Left lung (tissue), 10 donors: ENCODE results near the gene FAM78A. TPM values are rescaled to one million over a fixed set of nuclear protein-coding genes. Genes with fewer than 3 reads are reported as not detected.
A peak's percentile ranks its signal among the peaks of the same experiment; 100 is the strongest.

Experiments
- ATAC-seq: fragments of 200-7000 bp; cut with Tn5 transposase; one replicate; pipeline ENCODE4 v1.9.1; 2020; ENCODE audit warnings: moderate library complexity
- DNase-seq, 4 donors: peaks; one replicate each; pipeline ENCODE4 v3.0.0-alpha.2; 2013 to 2020
- H3K27ac ChIP-seq, 2 donors: fragments of 200-600 bp; sonication (generic) in 1 of 2; one replicate each; pipeline versions ENCODE4 v1.5.0 to v1.8.0; 2020 to 2021
- H3K27me3 ChIP-seq, 2 donors: fragments of 200-600 bp; sonication (generic) in 1 of 2; one replicate each; pipeline versions ENCODE4 v1.5.0 to v1.8.0; 2020 to 2021
- H3K36me3 ChIP-seq, 2 donors: fragments of 200-600 bp; sonication (generic) in 1 of 2; one replicate each; pipeline versions ENCODE4 v1.5.0 to v1.8.0; 2020 to 2021
- H3K4me1 ChIP-seq, 2 donors: fragments of 200-600 bp; one replicate each; pipeline ENCODE4 v1.8.0; 2021
- H3K4me3 ChIP-seq, 2 donors: fragments of 200-600 bp; sonication (generic) in 1 of 2; one replicate each; pipeline versions ENCODE4 v1.5.0 to v1.8.0; 2020 to 2021; ENCODE audit warnings: mild to moderate bottlenecking in 1 of 2
- H3K9me3 ChIP-seq, 2 donors: fragments of 200-600 bp; sonication (generic) in 1 of 2; one replicate each; pipeline versions ENCODE4 v1.5.0 to v1.8.0; 2020 to 2021
- intact Hi-C, 2 donors: fragments of 100-400 bp; cut with DNase I; formaldehyde crosslinking; loops; one replicate each; pipeline versions ENCODE4 v1.11.2 to v1.14.2; 2022
- polyA plus RNA-seq, 6 donors: library from polyadenylated mRNA; unstranded; fragments of 120-200 nt; gene quantifications; one replicate each; pipeline ENCODE4 v1.2.1, GENCODE V29; 2013; ENCODE audit not compliant: insufficient read length in 6 of 6
- total RNA-seq, 2 donors: library from RNA; stranded (reverse); fragmentation: NEBNext Ultra II Directional; extraction: Animal tissue kit (Norgen Biotek cat#: 25700); gene quantifications; one replicate each; pipeline ENCODE4 v1.2.1, GENCODE V29; 2021
- TF ChIP-seq, protein P1 (sequence below), 2 donors: fragments of 200-600 bp; sonication (generic) in 1 of 2; IDR thresholded peaks; one replicate each; pipeline versions ENCODE4 v1.5.0 to v1.8.0; 2021; ENCODE audit warnings: antibody characterized with exemption in 2 of 2
- donor health status: DM: no; HTN: yes; CAD: no.
- donor health status: DM: no; HTN: no; CAD: no.

The FAM78A gene
- total and polyA plus RNA-seq, 8 donors = 3.5 to 18.1 (median 6.5) TPM

- no peak for DNase-seq
- peak overlapping the region in 1 of 2 donors; percentile 7 for H3K27ac ChIP-seq
Observed at GRCh38 chr9:131233995-131234394, 42.3 kb downstream of the FAM78A start.

DNA sequence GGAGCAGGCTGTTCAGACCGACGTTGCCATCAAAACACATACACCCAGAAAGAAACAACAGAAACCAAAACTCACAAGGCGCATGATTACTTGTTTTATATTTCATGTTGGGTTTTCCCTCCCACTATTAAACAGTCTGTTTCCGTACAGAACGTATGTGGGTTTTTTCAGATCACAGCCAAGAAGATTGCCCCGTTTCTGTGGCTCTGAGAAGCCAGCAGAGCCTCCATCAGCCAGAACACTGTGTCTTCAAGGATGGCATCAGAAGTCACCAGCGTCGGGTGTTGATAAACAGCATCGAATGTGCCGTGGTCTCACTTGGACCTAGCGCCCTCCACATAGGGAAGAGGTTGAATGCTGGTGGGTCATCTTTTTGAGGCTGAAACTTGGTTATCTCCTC lies 42.8 kb downstream of the FAM78A start:
- H3K36me3 ChIP-seq = peaks cover 0 to 67% of the 10 kb centered on the region in 2 donors
- no peak for ATAC-seq
- H3K27ac ChIP-seq = peak overlapping the region in 1 of 2 donors; percentile 7
- H3K27me3 ChIP-seq = no peaks in the 10 kb centered on the region
- no peaks in the 10 kb centered on the region for H3K9me3 ChIP-seq
- intact Hi-C loops = no loop called here
- no peak for DNase-seq
- no peak overlapping the region for H3K4me3 ChIP-seq
- TF ChIP-seq, protein P1, sequence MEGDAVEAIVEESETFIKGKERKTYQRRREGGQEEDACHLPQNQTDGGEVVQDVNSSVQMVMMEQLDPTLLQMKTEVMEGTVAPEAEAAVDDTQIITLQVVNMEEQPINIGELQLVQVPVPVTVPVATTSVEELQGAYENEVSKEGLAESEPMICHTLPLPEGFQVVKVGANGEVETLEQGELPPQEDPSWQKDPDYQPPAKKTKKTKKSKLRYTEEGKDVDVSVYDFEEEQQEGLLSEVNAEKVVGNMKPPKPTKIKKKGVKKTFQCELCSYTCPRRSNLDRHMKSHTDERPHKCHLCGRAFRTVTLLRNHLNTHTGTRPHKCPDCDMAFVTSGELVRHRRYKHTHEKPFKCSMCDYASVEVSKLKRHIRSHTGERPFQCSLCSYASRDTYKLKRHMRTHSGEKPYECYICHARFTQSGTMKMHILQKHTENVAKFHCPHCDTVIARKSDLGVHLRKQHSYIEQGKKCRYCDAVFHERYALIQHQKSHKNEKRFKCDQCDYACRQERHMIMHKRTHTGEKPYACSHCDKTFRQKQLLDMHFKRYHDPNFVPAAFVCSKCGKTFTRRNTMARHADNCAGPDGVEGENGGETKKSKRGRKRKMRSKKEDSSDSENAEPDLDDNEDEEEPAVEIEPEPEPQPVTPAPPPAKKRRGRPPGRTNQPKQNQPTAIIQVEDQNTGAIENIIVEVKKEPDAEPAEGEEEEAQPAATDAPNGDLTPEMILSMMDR (IDR thresholded peaks at IDR 0.05) = no peak
- H3K4me1 ChIP-seq = peaks cover 16 to 43% of the 10 kb centered on the region in 2 donors

More at GRCh38 chr9:131233995-131234394, 42.3 kb downstream of the FAM78A start:
- H3K4me1 ChIP-seq = peaks cover 19 to 43% of the 10 kb centered on the region in 2 donors
- H3K4me3 ChIP-seq = no peak overlapping the region
- no peaks in the 10 kb centered on the region for H3K9me3 ChIP-seq
- ATAC-seq = no peak
- H3K27me3 ChIP-seq = no peaks in the 10 kb centered on the region
- H3K36me3 ChIP-seq = peaks cover 0 to 63% of the 10 kb centered on the region in 2 donors
- intact Hi-C loops = no loop called here
- TF ChIP-seq, protein P1 (IDR thresholded peaks at IDR 0.05) = no peak

GRCh38 chr9:131228988-131229387 lies 47.3 kb downstream of the FAM78A start:
- Histone ChIP-seq H3K27ac (peak overlapping the region in 1 of 2 donors; percentile 76), H3K27me3 (no peaks in the 10 kb centered on the region), H3K4me3 (peak overlapping the region in 1 of 2 donors; percentile 49), H3K36me3 (peaks cover 0 to 52% of the 10 kb centered on the region in 2 donors), H3K9me3 (no peaks in the 10 kb centered on the region), H3K4me1 (peaks cover 0 to 45% of the 10 kb centered on the region in 2 donors)
- ATAC-seq (no peak), DNase-seq (peak in 2 of 4 donors; percentile 36 to 57)
- TF ChIP-seq, protein P1 (IDR thresholded peaks at IDR 0.05) = no peak
- intact Hi-C loops = no loop called here

DNA sequence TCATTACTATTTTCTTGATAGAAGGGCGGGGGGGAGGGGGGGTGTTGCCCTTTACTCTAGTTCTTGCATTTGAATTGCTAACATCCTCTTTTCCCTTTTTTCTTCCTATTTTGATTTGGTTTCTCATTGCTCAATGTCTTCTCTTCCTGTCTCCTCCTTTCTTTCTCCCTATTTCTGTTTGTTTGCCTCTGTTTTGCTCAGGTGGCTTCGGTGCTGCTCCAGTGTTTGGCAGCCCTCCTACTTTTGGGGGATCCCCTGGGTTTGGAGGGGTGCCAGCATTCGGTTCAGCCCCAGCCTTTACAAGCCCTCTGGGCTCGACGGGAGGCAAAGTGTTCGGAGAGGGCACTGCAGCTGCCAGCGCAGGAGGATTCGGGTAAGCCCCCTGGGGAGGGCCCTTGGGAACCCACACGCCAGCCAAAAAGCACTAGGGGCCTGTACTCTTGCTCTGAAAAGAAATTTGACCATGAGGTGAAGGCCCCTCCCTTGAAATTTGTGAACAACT lies 48.3 kb downstream of the FAM78A start:
- intact Hi-C loops = no loop called here
- Histone ChIP-seq H3K4me1 (peaks cover 0 to 45% of the 10 kb centered on the region in 2 donors), H3K27me3 (no peaks in the 10 kb centered on the region), H3K36me3 (peaks cover 0 to 42% of the 10 kb centered on the region in 2 donors), H3K4me3 (peak overlapping the region in 1 of 2 donors; percentile 49), H3K27ac (peak overlapping the region in 1 of 2 donors; percentile 76), H3K9me3 (no peaks in the 10 kb centered on the region)
- ATAC-seq (peak; percentile 14), DNase-seq (no peak)
- TF ChIP-seq, protein P1 (IDR thresholded peaks at IDR 0.05) = no peak

DNA sequence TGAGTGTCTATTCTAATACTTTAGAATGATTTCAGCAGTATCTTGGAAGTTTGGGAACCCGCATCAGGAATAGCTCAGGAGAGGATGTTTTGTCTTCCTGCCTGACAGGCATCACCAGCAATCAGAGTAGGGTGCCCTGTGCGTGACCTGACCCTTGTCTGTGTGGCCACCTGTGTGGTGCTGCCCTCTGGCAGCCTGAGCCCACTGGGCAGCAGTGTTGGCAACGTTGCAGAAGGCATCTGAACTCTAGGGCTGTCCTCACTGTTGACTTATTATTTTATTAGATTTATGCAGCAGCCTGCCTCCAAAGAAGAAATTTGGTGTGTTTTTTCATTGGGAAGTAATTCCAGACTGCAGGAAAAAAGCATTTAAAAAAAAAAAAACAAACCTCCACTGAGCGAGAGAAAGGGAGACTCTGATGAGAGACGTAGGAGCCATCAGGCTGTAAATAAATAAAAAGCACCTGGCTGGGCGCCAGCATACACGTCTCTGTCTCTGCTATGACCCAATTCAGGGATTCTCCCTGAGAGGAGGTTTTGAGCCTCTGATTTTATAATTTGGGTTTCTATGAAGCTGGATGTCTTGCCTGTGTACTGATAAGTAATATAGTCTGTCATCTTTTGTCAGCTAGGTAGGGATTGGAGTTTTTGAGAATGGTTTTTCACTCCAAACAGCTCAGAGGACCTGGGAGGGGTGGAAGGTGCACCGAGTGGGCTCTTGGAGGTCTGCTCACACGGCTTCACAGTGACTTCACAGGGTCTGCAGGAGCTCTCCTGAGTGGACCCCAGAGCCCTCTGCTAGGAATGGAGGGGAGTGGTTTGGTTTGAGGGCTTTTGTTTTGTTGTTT lies 49.0 kb downstream of the FAM78A start:
- intact Hi-C loops = no loop called here
- ATAC-seq = no peak
- Histone ChIP-seq H3K4me3 (peak overlapping the region in 1 of 2 donors; percentile 49), H3K27ac (peak overlapping the region in 1 of 2 donors; percentile 76), H3K4me1 (peaks cover 0 to 45% of the 10 kb centered on the region in 2 donors), H3K27me3 (no peaks in the 10 kb centered on the region), H3K36me3 (peaks cover 0 to 40% of the 10 kb centered on the region in 2 donors), H3K9me3 (no peaks in the 10 kb centered on the region)
- TF ChIP-seq, protein P1 (IDR thresholded peaks at IDR 0.05) = no peak
- DNase-seq = no peak
